Epithelial cell of proximal tubule (primary cell): ENCODE results near the gene PIBF1. TPM values are rescaled to one million over a fixed set of nuclear protein-coding genes. Genes with fewer than 3 reads are reported as not detected.
A peak's percentile ranks its signal among the peaks of the same experiment; 100 is the strongest.
"Not testable (repeated sequence)": the region's sequence is repeated elsewhere in the genome, so short reads cannot be mapped to it uniquely, and the experiment has no call there.

Experiments used
- DNase-seq: peaks from one replicate; pipeline ENCODE4 v3.0.0-alpha.2; 2011; ENCODE audit warnings: low read depth
- H3K4me3 ChIP-seq: 2 replicates; pipeline ENCODE4 v1.5.1; 2011; ENCODE audit warnings: low read depth, mild to moderate bottlenecking, low read length
- total RNA-seq: library from RNA; depleted of rRNA; stranded (reverse); fragments of >200 nt; gene quantifications from 2 replicates; pipeline ENCODE4 v1.2.3, GENCODE V29; 2015
- TF ChIP-seq, protein P1 (sequence below): conservative IDR thresholded peaks from 2 replicates; pipeline ENCODE4 v1.5.1; 2012; ENCODE audit warnings: low read depth, mild to moderate bottlenecking, low read length

Gene PIBF1
- total RNA-seq, 1 donor from 2014 or later, result 13.1 TPM

DNA sequence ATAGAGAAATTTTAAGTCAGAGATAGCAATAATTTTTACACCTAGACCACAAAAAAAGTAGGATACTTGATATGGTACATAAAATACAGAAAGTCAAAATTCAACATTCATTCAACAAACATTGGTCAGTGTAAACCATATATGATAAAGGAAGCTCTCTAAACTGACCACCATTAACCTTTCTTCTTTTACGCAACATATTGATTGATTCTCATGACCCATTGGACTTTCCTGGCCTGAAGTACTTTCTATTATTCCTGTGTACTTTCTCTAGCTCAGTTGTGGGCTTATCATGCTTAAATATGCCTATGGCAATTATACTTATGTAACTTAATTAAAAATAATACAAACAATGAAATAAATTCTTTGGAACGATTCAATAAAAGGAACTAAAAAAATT is 10.7 kb downstream of the PIBF1 start:
- TF ChIP-seq, protein P1, sequence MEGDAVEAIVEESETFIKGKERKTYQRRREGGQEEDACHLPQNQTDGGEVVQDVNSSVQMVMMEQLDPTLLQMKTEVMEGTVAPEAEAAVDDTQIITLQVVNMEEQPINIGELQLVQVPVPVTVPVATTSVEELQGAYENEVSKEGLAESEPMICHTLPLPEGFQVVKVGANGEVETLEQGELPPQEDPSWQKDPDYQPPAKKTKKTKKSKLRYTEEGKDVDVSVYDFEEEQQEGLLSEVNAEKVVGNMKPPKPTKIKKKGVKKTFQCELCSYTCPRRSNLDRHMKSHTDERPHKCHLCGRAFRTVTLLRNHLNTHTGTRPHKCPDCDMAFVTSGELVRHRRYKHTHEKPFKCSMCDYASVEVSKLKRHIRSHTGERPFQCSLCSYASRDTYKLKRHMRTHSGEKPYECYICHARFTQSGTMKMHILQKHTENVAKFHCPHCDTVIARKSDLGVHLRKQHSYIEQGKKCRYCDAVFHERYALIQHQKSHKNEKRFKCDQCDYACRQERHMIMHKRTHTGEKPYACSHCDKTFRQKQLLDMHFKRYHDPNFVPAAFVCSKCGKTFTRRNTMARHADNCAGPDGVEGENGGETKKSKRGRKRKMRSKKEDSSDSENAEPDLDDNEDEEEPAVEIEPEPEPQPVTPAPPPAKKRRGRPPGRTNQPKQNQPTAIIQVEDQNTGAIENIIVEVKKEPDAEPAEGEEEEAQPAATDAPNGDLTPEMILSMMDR, result no peak
- DNase-seq, result no peak
- H3K4me3 ChIP-seq, result no peak overlapping the region

DNA sequence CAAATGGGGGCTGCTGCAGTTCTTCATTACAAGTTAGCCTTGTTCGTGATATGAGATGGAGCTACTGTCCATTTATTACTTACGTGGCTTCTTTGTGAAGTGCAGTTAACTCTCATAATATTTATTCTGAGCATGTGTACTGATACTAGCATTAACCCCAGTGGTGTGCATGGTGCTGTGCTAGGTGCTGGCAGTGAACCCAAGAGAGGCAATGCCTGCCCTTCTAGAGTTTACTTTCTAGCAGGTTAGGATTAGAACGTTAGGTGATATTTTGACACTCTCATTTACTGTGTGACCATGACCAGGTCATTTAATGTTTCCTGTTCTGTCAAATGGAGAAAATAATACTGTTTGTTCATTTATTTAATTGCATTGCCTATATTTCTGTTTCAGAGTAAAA is 16.9 kb downstream of the PIBF1 start:
- DNase-seq, result no peak
- TF ChIP-seq, protein P1, result no peak
- no peak overlapping the region for H3K4me3 ChIP-seq

DNA sequence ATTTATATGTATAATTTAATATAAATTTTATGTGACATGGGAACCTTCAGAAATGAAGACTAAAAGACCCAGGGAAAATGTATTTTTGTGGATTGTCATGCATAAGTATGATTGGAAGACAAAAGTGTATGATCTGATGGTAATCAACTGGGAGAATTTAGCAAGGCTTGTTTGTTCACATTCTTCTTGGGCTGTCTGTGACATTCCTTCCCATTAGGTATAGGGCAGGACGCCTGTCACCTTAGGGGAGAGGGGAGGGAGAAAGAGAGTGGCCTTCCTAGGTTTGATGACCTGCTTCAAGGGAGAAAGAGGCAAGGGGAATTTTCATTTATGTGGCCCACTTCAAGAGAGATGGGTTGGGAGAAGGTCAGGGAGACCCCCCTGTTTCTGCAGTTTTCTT is 22.4 kb downstream of the PIBF1 start:
- DNase-seq, result no peak
- H3K4me3 ChIP-seq, result no peak overlapping the region
- TF ChIP-seq, protein P1, result no peak

DNA sequence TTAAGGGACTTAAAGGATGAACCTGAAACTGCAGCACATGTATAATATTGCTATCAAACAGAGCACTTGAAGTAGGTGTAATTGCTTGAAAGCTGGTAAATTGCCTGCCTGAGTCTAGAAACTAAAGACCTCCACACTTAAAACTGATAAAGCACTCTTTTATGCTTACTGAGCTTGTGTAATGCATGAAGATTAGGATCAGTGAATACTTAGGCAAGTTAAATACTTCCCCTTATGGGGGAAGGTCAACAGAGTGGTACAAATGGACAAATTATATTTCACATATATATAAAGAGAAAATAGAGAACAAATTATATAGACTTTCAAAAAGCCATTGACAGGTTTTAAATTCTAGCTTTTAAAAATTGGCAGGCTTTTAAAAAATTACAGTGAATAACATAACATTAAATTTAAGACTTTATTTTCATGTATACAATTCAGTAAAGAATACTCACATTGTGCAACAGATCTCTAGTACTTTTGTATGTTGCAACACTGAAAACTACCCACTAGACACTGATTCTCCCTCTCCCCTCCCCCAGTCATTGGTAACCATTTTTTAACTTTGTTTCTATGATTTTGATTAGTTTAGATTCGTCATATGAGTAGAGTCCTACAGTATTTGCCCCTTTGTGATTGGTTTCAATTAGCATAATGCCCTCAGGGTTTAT is 23.9 kb downstream of the PIBF1 start:
- H3K4me3 ChIP-seq, result no peak overlapping the region
- no peak for DNase-seq
- TF ChIP-seq, protein P1, result no peak

DNA sequence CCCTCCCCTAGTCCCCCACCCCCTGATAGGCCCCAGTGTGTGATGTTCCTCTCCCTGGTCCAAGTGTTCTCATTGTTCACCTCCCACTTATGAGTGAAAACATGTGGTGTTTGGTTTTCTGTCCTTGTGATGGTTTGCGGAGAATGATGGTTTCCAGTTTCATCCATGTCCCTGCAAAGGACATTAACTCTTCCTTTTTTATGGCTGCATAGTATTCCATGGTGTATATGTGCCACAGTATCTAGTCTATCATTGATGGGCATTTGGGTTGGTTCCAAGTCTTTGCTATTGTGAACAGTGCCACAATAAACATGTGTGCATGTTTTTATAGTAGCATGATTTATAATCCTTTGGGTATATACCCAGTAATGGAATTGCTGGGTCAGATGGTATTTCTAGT is 24.6 kb downstream of the PIBF1 start:
- DNase-seq, H3K4me3 ChIP-seq: not testable (repeated sequence)

DNA sequence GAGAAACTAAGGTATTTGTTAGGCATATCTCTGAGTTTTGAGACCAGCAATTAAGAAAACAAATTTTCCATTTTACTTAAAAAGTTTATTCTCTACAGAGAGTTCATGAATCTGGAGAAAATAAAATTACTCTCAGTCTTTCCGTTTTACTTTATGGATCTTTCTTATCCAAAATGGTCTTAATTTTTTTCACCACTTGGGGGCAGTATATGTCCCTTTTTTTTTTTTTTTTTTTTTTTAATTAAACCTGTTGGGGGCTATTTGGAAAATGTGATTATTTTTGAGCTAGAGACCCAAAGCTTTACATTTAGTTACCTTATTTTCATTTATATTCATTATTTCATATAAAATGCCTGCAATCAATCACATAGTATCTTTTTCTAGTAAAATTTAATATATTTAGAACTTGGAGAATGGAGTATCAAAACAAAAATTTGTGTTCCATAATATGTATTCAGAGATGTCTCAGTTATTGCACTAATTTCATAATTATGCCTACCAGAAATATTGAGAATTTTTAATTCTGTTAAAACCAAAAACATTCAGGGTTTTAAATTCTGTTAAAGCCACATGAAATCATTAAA is 27.1 kb downstream of the PIBF1 start:
- no peak overlapping the region for H3K4me3 ChIP-seq
- TF ChIP-seq, protein P1, result peak; percentile 46
- no peak for DNase-seq

DNA sequence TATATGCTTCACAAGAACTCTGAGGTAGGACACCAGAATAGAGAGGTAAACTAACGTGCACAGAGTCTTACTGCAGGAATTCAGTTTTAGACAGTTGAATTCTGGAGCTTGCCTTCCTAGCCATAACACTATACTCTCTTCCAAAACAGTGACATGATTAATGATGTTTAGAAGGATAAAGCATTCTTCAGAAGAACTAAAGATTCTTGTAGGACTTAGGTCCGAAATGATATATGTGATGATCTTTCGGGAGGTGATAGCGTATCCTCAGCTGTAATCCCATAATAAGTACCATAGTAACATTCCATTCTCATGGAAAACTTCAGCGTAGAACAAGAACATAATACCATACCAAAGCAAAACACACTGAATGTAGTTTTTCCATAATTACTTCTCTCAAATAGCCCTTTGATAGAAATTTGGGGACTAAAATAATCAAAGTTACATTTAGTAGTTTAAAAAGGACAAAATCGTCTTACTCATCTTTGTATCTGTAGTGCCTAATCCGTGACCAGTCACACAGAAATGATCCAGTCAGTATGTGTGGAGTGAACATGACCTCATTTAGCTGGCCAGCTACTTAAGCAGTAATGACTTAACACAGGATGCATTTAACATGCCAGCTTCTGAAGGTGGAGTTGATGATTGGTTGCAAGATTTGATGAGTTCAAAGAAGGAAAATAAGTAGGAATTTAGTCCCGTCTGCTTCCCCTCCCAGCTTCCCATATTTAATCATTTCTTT is 38.4 kb downstream of the PIBF1 start:
- DNase-seq, result peak; percentile 47
- no peak overlapping the region for H3K4me3 ChIP-seq
- TF ChIP-seq, protein P1, result no peak
